BE2C (cell line): ENCODE results near the gene GPC6.

Experiments
- DNase-seq: peaks from one replicate; pipeline ENCODE4 v3.0.0-alpha.2; 2020
- H3K27me3 ChIP-seq: fragments of 250-450 bp; sonication (Bioruptor Pico); 2 replicates; pipeline ENCODE4 v1.5.1; 2020; ENCODE audit warnings: mild to moderate bottlenecking
- H3K36me3 ChIP-seq: fragments of 250-450 bp; sonication (Bioruptor Pico); 2 replicates; pipeline ENCODE4 v1.5.1; 2020; ENCODE audit warnings: mild to moderate bottlenecking
- H3K4me1 ChIP-seq: fragments of 250-450 bp; sonication (Bioruptor Pico); 2 replicates; pipeline ENCODE4 v1.5.1; 2020
- H3K4me3 ChIP-seq: 2 replicates; pipeline ENCODE4 v1.5.1; 2011; ENCODE audit warnings: low read depth, low read length
- H3K9me3 ChIP-seq: fragments of 250-450 bp; sonication (Bioruptor Pico); 2 replicates; pipeline ENCODE4 v1.5.1; 2020
- CTCF ChIP-seq: IDR thresholded peaks from 2 replicates; pipeline ENCODE4 v1.5.1; 2012; ENCODE audit warnings: mild to moderate bottlenecking, low read depth, low read length

Gene GPC6

GRCh38 chr13:93293710-93294109 lies 67.1 kb downstream of the GPC6 start:
- DNase-seq = no peak
- no peaks in the 10 kb centered on the region for H3K27me3 ChIP-seq
- no peaks in the 10 kb centered on the region; the same call in 1 of the 2 replicates for H3K9me3 ChIP-seq
- no peaks in the 10 kb centered on the region for H3K36me3 ChIP-seq
- H3K4me1 ChIP-seq = no peaks in the 10 kb centered on the region
- no peak overlapping the region for H3K4me3 ChIP-seq
- TF ChIP-seq CTCF = no peak

GRCh38 chr13:93296584-93296983 lies 70.0 kb downstream of the GPC6 start:
- Histone ChIP-seq H3K4me3 (no peak overlapping the region), H3K4me1 (no peaks in the 10 kb centered on the region), H3K36me3 (no peaks in the 10 kb centered on the region), H3K27me3 (no peaks in the 10 kb centered on the region), H3K9me3 (no peaks in the 10 kb centered on the region; the same call in 1 of the 2 replicates)
- TF ChIP-seq CTCF = no peak
- no peak for DNase-seq

- no peak for DNase-seq
- H3K4me1 ChIP-seq = no peaks in the 10 kb centered on the region
- TF ChIP-seq CTCF = no peak
Observed at GRCh38 chr13:93298713-93299112, 72.1 kb downstream of the GPC6 start.

GRCh38 chr13:93304134-93304533 lies 77.5 kb downstream of the GPC6 start:
- peaks cover 4% of the 10 kb centered on the region for H3K4me1 ChIP-seq
- H3K4me3 ChIP-seq = no peak overlapping the region
- DNase-seq = no peak
- no peaks in the 10 kb centered on the region for H3K27me3 ChIP-seq
- H3K9me3 ChIP-seq = no peaks in the 10 kb centered on the region
- no peaks in the 10 kb centered on the region; the same call in 1 of the 2 replicates for H3K36me3 ChIP-seq
- no peak for TF ChIP-seq CTCF

More at GRCh38 chr13:93298713-93299112, 72.1 kb downstream of the GPC6 start:
- H3K27me3 ChIP-seq = no peaks in the 10 kb centered on the region
- H3K4me3 ChIP-seq = no peak overlapping the region
- no peaks in the 10 kb centered on the region for H3K36me3 ChIP-seq
- no peaks in the 10 kb centered on the region; the same call in 1 of the 2 replicates for H3K9me3 ChIP-seq

- no peak for DNase-seq
- Histone ChIP-seq H3K4me1 (peaks cover 4% of the 10 kb centered on the region), H3K36me3 (no peaks in the 10 kb centered on the region; the same call in 1 of the 2 replicates), H3K4me3 (no peak overlapping the region), H3K9me3 (no peaks in the 10 kb centered on the region), H3K27me3 (no peaks in the 10 kb centered on the region)
- no peak for TF ChIP-seq CTCF
Observed at GRCh38 chr13:93304868-93305613, 78.4 kb downstream of the GPC6 start.

- TF ChIP-seq CTCF = no peak
- no peak overlapping the region for H3K4me3 ChIP-seq
- H3K27me3 ChIP-seq = no peaks in the 10 kb centered on the region
- no peaks in the 10 kb centered on the region; the same call in 1 of the 2 replicates for H3K36me3 ChIP-seq
- no peak for DNase-seq
- H3K9me3 ChIP-seq = no peaks in the 10 kb centered on the region
- peaks cover 4% of the 10 kb centered on the region for H3K4me1 ChIP-seq
Observed at GRCh38 chr13:93305886-93306285, 79.3 kb downstream of the GPC6 start.
